Measurements from ENCODE around the gene MRPL50. TPM values are rescaled to one million over a fixed set of nuclear protein-coding genes. Genes with fewer than 3 reads are reported as not detected.

The MRPL50 gene
- total RNA-seq, 2 experiments from 2014 or later, result 10.2 to 11.7 TPM

DNA sequence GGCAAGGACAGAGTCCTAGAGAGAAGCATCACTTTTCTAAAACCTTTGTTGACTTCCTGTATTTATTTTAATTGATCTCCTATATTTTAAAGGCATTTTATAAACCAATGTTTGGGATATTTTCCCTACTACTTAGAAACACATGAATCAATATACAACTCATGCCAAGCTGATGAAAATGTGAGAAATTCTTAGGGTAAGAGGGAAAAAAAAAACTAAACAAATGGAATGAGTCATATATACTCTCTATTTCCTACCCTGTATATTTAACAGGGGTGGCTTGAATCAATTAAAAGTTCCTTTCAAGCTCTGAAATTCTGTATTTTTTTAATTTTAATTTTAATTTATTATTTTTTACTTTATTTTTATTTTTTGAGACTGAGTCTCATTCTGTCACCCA lies 33.2 kb downstream of the MRPL50 start:
- H3K4me3 Mint-ChIP-seq, result no peak overlapping the region
- H3K36me3 Mint-ChIP-seq (ENCODE audit: low read depth), result no peaks in the 10 kb centered on the region
- no peaks in the 10 kb centered on the region for H3K9me3 Mint-ChIP-seq
- no peak for DNase-seq
- ChIA-PET CTCF (interaction anchor here (0.5 kb wide), 1 partner anchor 1522 kb away, joined by 4 read pairs; no protein-coding TSS in a partner anchor), POLR2A (no interaction called here)
- H3K4me1 Mint-ChIP-seq, result no peaks in the 10 kb centered on the region
- no peaks in the 10 kb centered on the region for H3K27me3 Mint-ChIP-seq
- H3K27ac Mint-ChIP-seq, result no peak overlapping the region

DNA sequence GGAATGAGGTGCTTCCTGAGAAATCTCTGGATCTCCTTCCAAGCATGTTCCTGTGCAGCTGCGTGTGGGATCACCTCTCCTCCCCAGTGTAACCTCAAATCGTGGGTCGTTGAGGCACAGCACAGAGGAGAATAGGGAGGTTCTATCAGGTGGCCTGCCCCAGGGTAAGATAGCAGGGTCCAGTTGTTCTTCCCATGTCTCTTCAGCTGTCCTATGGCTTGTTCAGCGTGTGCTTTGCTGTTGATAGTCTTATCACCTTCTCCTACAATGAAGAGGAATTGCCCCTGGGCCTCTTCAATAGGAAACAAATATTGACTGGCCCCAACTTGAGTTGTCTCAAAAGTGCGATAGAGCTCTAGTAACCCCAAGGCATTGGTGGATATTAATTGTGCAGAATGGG lies 36.0 kb downstream of the MRPL50 start:
- DNase-seq, result no peak
- H3K4me3 Mint-ChIP-seq, result no peak overlapping the region
- no peaks in the 10 kb centered on the region for H3K9me3 Mint-ChIP-seq
- H3K27ac Mint-ChIP-seq, result no peak overlapping the region
- POLR2A ChIA-PET, result no interaction called here
- no peaks in the 10 kb centered on the region for H3K36me3 Mint-ChIP-seq (ENCODE audit: low read depth)
- no peaks in the 10 kb centered on the region for H3K27me3 Mint-ChIP-seq
- no peaks in the 10 kb centered on the region for H3K4me1 Mint-ChIP-seq
- CTCF ChIA-PET, result no interaction called here

DNA sequence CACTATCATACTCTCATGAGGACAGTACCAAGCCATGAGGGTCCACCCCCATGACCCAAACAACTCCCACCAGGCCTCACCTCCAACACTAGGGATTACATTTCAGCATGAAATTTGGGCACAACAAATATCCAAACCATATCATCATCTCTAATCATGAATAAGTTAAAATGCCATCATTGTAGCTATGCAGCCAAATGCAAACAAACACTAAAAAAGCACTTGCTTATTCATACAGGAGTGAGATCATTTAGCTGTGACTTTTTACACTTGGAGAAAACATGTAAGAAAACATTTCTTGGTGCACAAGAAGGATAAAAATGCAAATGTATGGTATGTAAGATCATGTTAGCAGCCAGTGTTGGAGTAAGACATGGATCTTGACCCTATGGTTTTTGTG lies 37.8 kb downstream of the MRPL50 start:
- H3K4me3 Mint-ChIP-seq, result no peak overlapping the region
- CTCF ChIA-PET, result no interaction called here

DNA sequence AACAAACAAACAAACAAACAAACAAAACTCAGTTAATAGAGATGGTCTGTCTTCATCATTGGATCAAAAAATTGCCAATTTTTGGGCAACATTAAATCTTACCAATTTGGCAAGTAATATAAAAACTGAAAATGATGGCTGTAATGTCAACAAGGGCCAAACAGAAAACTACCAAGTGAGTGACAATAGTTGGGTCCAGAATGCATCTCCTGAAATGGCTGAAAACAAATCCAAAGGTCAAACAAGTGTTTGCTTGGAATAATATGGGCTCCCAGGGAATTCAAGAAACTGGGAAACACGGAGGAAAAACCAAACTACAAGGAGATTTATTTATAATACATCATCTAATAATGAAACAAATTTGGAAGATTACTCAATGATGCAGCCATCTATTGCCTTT lies 38.7 kb downstream of the MRPL50 start:
- Mint-ChIP-seq H3K27me3 (no peaks in the 10 kb centered on the region), H3K4me1 (no peaks in the 10 kb centered on the region), H3K4me3 (no peak overlapping the region), H3K36me3 (ENCODE audit: low read depth) (no peaks in the 10 kb centered on the region), H3K27ac (no peak overlapping the region), H3K9me3 (no peaks in the 10 kb centered on the region)
- POLR2A ChIA-PET, result no interaction called here
- CTCF ChIA-PET, result no interaction called here
- DNase-seq, result no peak

More for the DNA sequence above, 37.8 kb downstream of the MRPL50 start:
- POLR2A ChIA-PET, result no interaction called here
- Mint-ChIP-seq H3K36me3 (ENCODE audit: low read depth) (no peaks in the 10 kb centered on the region), H3K9me3 (no peaks in the 10 kb centered on the region), H3K27me3 (no peaks in the 10 kb centered on the region), H3K27ac (no peak overlapping the region), H3K4me1 (no peaks in the 10 kb centered on the region)
- no peak for DNase-seq

DNA sequence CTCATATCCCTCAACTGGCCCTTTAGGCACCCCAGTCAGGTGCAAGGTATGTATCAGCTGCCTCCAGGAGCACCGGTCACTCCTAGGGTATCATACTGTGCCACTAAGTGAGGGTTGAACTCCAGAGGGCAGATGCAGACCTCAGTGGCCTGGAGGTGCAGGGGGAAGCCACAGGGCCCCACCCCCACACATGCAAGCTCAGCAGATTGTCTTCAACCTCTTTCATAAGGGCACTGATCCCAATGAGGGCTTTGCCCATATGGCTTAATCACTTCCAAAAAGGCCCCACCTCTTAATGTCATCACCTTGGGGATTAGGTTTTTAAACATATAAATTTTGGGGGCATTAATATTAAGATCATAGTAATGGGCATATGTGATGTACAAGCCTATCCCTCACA lies 41.8 kb downstream of the MRPL50 start:
- Mint-ChIP-seq H3K27ac (no peak overlapping the region), H3K9me3 (no peaks in the 10 kb centered on the region), H3K36me3 (ENCODE audit: low read depth) (no peaks in the 10 kb centered on the region), H3K27me3 (no peaks in the 10 kb centered on the region), H3K4me3 (no peak overlapping the region), H3K4me1 (no peaks in the 10 kb centered on the region)
- POLR2A ChIA-PET, result no interaction called here
- CTCF ChIA-PET, result no interaction called here
- DNase-seq, result no peak

DNA sequence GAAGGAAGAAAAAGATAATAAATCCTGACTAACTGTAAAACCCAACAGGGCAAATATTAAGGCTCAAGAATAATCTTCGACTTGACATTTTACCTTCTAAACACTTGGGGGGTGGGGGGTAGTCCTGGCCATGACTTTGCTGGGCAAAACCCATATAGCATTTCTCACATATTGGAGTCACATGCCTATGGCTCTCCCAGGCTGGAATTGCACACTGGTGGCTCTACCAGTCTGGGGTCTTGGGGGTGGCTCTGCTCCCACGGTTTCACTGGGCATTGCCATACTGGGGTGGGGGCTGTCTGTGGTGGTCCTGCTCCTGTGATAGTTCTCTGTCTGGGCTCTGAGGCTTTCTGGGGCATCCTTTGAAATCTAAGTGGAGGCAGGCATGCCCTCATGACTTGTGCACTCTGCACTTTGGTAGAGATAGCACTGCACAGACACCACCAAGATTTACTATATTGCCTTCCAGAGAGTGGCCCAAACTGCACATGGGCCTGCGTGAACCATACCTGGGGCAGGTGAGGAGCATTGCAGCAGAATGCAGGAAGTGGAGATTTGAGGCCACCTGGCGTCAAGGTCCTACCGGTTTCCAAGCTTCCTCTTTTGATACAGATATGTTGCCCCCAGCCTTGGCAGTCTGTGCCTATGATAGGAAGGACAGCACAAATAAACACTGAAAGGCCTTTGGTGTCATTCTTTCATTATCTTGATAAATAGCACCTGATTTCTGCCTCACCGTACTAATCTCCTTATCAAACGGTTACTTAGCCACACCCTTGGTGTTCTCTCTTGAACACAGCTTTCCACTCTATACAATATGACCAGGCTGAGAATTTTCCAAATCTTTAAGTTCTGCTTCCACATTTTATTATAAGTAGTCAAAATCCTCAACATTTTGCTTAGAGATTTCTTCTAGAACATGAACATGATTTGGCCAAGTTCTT lies 43.4 kb downstream of the MRPL50 start:
- H3K9me3 Mint-ChIP-seq, result no peaks in the 10 kb centered on the region
- POLR2A ChIA-PET, result no interaction called here
- CTCF ChIA-PET, result no interaction called here

DNA sequence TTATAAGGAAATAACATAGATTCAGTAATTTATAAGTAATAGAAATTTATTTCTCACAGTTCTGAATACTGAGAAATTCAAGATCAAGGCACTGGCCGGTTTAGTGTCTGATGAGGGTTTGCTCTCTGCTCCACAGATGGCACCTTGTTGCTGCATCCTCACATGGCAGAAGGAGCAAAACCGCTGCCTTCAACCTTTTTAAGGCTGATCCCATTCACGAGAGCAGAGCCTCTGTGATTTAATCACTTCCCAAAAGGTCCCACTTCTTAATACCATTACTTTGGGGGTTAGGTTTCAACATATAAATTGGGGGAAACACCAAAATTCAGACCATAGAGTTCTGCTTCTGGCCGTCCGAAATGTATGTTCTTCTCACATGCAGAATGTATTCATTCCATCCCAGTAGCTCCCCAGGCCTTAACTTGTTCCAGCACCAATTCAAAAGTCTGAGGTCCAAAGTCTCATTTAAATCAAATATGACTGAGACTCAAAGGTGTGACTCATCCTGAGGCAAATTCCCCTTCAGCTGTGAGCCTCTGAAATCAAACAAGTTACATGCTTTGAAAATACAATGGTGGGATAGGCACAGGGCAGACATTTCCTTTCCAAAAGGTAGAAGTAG lies 44.2 kb downstream of the MRPL50 start:
- no peaks in the 10 kb centered on the region for H3K36me3 Mint-ChIP-seq (ENCODE audit: low read depth)
- H3K9me3 Mint-ChIP-seq, result no peaks in the 10 kb centered on the region
- H3K27me3 Mint-ChIP-seq, result no peaks in the 10 kb centered on the region
- no peak for DNase-seq
- POLR2A ChIA-PET, result no interaction called here
- CTCF ChIA-PET, result no interaction called here
- no peak overlapping the region for H3K27ac Mint-ChIP-seq
- H3K4me1 Mint-ChIP-seq, result no peaks in the 10 kb centered on the region
- H3K4me3 Mint-ChIP-seq, result no peak overlapping the region

More for the DNA sequence above, 43.4 kb downstream of the MRPL50 start:
- H3K27ac Mint-ChIP-seq, result no peak overlapping the region
- no peaks in the 10 kb centered on the region for H3K36me3 Mint-ChIP-seq (ENCODE audit: low read depth)
- H3K27me3 Mint-ChIP-seq, result no peaks in the 10 kb centered on the region
- no peaks in the 10 kb centered on the region for H3K4me1 Mint-ChIP-seq
- no peak for DNase-seq
- H3K4me3 Mint-ChIP-seq, result no peak overlapping the region

DNA sequence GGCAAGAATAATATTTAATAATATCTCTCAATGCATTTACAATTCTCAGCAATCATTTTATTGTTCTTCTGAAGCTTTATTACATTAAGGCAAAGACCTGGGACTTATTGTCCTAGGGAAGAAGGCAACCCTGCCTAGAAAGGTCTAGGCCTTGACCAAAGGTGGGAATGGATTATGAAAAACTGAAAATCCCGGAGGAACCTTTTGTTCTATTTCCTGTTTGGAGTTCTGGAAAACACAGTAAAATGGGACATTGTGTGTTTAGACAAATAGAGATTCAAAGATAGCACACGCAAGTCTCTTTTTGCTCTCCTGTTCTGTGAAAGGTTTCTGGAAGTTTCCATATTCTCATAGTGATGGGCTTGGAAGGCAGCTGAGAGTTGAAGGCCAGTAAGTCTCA lies 44.7 kb downstream of the MRPL50 start:
- Mint-ChIP-seq H3K9me3 (no peaks in the 10 kb centered on the region), H3K4me3 (no peak overlapping the region), H3K36me3 (ENCODE audit: low read depth) (no peaks in the 10 kb centered on the region), H3K27ac (no peak overlapping the region), H3K27me3 (peaks cover 3% of the 10 kb centered on the region), H3K4me1 (no peaks in the 10 kb centered on the region)
- no peak for DNase-seq
- ChIA-PET POLR2A (no interaction called here), CTCF (no interaction called here)

DNA sequence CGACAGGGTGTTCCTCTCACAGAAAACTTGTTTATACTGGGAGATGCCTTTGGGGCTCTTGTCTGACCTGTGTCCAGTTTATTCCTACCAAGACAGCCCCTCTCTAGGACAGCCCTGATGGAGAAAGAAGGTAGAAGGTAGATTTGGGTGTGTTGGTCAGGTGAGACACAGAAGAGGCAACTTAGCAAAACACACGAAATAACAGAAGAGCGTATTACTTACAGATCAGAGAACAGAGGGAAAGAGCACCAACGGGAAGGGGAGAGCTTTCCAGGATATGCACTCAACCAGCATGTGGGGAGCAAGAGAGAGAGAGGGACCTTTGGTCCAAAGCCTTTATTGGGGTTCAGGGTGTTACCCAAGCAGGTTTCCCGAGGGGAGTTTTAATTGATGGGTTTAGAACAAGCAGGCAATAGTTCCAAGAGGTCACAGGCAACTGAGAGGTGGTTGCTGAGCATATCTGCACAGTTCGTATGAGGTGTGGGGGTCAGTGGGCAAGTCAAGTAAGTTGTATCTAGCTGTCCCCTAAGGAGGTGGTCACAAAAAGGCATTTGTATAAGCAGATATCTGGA lies 45.4 kb downstream of the MRPL50 start:
- Mint-ChIP-seq H3K4me3 (no peak overlapping the region), H3K4me1 (no peaks in the 10 kb centered on the region), H3K36me3 (ENCODE audit: low read depth) (no peaks in the 10 kb centered on the region), H3K9me3 (no peaks in the 10 kb centered on the region), H3K27me3 (peaks cover 6% of the 10 kb centered on the region), H3K27ac (no peak overlapping the region)
- POLR2A ChIA-PET, result no interaction called here
- CTCF ChIA-PET, result no interaction called here
- no peak for DNase-seq

DNA sequence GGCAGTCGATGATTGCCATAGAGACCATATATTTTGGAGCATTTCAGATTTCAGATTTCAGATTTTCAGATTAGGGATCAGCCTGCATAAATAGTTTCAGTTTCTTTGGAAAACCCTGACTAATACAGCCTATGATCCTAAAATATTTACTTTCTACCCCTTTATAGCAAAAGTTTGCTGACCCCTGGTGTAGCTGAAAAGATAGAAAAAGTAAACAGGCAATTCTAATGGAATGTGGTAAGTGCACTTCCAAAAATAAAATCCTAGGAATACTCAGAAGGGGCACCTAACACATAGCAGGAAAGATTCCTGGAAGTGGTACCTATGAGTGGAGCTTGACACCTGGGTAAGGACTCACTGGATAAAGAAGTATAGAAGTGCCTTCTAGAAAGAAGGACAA lies 48.1 kb downstream of the MRPL50 start:
- ChIA-PET CTCF (no interaction called here), POLR2A (no interaction called here)
- H3K4me1 Mint-ChIP-seq, result no peaks in the 10 kb centered on the region
- H3K4me3 Mint-ChIP-seq, result no peak overlapping the region
- no peak for DNase-seq
- H3K9me3 Mint-ChIP-seq, result no peaks in the 10 kb centered on the region
- peaks cover 12% of the 10 kb centered on the region for H3K27me3 Mint-ChIP-seq
- H3K36me3 Mint-ChIP-seq (ENCODE audit: low read depth), result no peaks in the 10 kb centered on the region
- H3K27ac Mint-ChIP-seq, result no peak overlapping the region

DNA sequence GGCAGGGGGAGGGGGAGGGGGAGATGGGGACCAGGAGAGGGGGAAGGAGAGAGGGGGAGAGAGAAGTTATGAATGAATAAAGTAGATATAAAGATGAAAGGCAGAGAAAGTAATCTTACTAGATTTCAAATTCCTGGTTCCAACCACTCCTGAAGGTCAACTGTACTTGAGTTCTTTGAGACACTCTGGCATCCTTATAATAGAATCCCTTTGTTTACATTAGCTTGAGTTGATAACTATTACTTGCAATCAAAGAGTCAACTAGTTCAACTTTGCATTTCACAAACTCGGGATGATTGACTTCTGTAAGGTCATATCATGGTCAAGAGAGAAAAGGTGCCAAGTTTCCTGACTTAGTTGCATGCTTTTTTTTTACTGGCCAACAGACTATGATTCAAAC lies 55.8 kb downstream of the MRPL50 start:
- POLR2A ChIA-PET, result no interaction called here
- Mint-ChIP-seq H3K4me1 (no peaks in the 10 kb centered on the region), H3K4me3 (no peak overlapping the region), H3K36me3 (ENCODE audit: low read depth) (no peaks in the 10 kb centered on the region), H3K27me3 (peaks cover 7% of the 10 kb centered on the region), H3K27ac (no peak overlapping the region), H3K9me3 (no peaks in the 10 kb centered on the region)
- DNase-seq, result no peak
- CTCF ChIA-PET, result no interaction called here

DNA sequence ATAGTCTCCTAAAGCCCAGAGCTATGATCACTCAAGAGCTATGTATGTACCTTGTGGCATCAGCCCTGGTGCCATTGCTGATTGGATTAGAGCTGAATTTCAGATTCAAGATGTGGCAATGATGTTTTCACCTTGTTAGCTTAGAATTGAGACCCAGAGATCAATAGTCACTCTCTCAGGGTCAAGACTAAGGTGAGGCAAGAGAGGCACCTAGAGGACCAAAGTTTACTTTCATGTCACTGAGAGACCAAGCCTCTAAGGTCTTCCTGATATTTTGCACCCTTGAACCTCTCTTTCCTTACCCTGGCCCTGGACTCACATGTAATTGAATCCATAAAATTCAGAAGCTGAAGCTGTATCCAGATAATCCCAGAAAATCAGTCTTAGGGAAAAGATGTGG lies 56.5 kb downstream of the MRPL50 start:
- no peaks in the 10 kb centered on the region for H3K9me3 Mint-ChIP-seq
- no peak overlapping the region for H3K27ac Mint-ChIP-seq
- no peak overlapping the region for H3K4me3 Mint-ChIP-seq
- H3K27me3 Mint-ChIP-seq, result peaks cover 5% of the 10 kb centered on the region
- POLR2A ChIA-PET, result no interaction called here
- DNase-seq, result no peak
- no peaks in the 10 kb centered on the region for H3K4me1 Mint-ChIP-seq
- CTCF ChIA-PET, result no interaction called here
- no peaks in the 10 kb centered on the region for H3K36me3 Mint-ChIP-seq (ENCODE audit: low read depth)
